ENCODE results near the gene CACNG3.

The CACNG3 gene

GRCh38 chr16:24255456-24256371, at the start of gene CACNG3:
CACNG3 (plus strand) TSS chr16:24256335; CDS start chr16:24256755, 420 bp downstream.
- Histone ChIP-seq H3K27me3 (ENCODE audit: low read depth, low read length) (peaks cover 8% of the 10 kb centered on the region), H3K4me1 (ENCODE audit: control insufficient read depth in 1 of 2, insufficient read depth in 2 of 2, low read length in 2 of 2) (no peaks in the 10 kb centered on the region), H3K27ac (ENCODE audit: low read length) (no peak within 1 kb of the TSS), H3K4me3 (ENCODE audit: low read depth in 1 of 2, low read length in 2 of 2) (no peak within 1 kb of the TSS), H3K9me3 (ENCODE audit: control insufficient read depth in 1 of 2, low read length in 2 of 2) (no peaks in the 10 kb centered on the region), H3K36me3 (ENCODE audit: control insufficient read depth in 1 of 2, insufficient read depth in 2 of 2, low read length in 2 of 2) (no peaks in the 10 kb centered on the region)

DNA sequence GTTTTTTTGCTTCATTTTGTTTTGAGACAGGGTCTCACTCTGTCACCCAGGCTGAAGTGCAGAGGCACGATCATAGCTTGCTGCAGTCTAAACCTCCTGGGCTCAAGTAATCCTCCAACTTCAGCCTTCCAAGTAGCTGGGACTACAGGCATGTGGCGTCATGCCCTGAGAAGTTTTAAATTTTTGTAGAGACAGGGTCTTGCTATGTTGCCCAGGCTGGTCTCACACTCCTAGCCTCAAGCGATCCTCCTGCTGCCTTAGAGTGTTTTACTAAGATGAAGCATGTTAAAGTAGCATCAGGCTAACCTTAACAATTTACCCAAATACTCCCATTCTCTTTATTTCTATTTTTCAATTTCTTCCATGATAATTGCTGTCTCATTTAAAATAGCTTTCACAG, 49.2 kb upstream of the CACNG3 start:
- no peak overlapping the region for H3K4me3 ChIP-seq (ENCODE audit: low read depth in 1 of 2, low read length in 2 of 2)
- no peaks in the 10 kb centered on the region for H3K9me3 ChIP-seq (ENCODE audit: control insufficient read depth in 1 of 2, low read length in 2 of 2)
- no peak overlapping the region for H3K27ac ChIP-seq (ENCODE audit: low read length)
- no peaks in the 10 kb centered on the region for H3K27me3 ChIP-seq (ENCODE audit: low read depth, low read length)
- peaks cover 0 to 5% of the 10 kb centered on the region in 2 donors for H3K4me1 ChIP-seq (ENCODE audit: control insufficient read depth in 1 of 2, insufficient read depth in 2 of 2, low read length in 2 of 2)
- no peaks in the 10 kb centered on the region for H3K36me3 ChIP-seq (ENCODE audit: control insufficient read depth in 1 of 2, insufficient read depth in 2 of 2, low read length in 2 of 2)

DNA sequence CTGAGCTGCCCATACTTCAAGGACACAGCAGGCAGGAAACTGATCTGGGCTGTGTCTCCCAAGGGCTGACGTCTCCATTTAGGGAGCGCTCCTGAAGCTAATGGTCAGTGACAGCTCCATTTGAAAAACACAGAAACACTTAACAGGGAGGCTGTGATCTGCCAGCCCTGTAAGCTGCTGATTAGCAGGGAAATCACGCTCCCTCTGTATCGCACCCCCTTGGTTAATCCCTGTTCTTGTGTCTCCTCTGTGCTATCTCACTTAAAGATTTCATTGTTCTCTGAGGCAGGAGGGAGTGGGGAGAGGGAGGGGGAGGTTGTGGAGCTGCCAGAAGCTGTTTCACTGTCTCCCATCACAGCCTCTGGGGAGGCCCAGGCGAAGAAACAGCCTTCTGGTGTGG, 47.4 kb upstream of the CACNG3 start:
- H3K4me1 ChIP-seq (ENCODE audit: control insufficient read depth in 1 of 2, insufficient read depth in 2 of 2, low read length in 2 of 2): peaks cover 0 to 5% of the 10 kb centered on the region in 2 donors
- no peak overlapping the region for H3K4me3 ChIP-seq (ENCODE audit: low read depth in 1 of 2, low read length in 2 of 2)
- H3K27ac ChIP-seq (ENCODE audit: low read length): no peak overlapping the region
- no peaks in the 10 kb centered on the region for H3K36me3 ChIP-seq (ENCODE audit: control insufficient read depth in 1 of 2, insufficient read depth in 2 of 2, low read length in 2 of 2)
- H3K9me3 ChIP-seq (ENCODE audit: control insufficient read depth in 1 of 2, low read length in 2 of 2): no peaks in the 10 kb centered on the region
- H3K27me3 ChIP-seq (ENCODE audit: low read depth, low read length): no peaks in the 10 kb centered on the region

GRCh38 chr16:24214992-24215391, 41.1 kb upstream of the CACNG3 start:
- no peaks in the 10 kb centered on the region for H3K27me3 ChIP-seq (ENCODE audit: low read depth, low read length)
- no peak overlapping the region for H3K4me3 ChIP-seq (ENCODE audit: low read depth in 1 of 2, low read length in 2 of 2)
- peaks cover 0 to 6% of the 10 kb centered on the region in 2 donors for H3K36me3 ChIP-seq (ENCODE audit: control insufficient read depth in 1 of 2, insufficient read depth in 2 of 2, low read length in 2 of 2)
- no peaks in the 10 kb centered on the region for H3K9me3 ChIP-seq (ENCODE audit: control insufficient read depth in 1 of 2, low read length in 2 of 2)
- no peak overlapping the region for H3K27ac ChIP-seq (ENCODE audit: low read length)
- H3K4me1 ChIP-seq (ENCODE audit: control insufficient read depth in 1 of 2, insufficient read depth in 2 of 2, low read length in 2 of 2): no peaks in the 10 kb centered on the region

DNA sequence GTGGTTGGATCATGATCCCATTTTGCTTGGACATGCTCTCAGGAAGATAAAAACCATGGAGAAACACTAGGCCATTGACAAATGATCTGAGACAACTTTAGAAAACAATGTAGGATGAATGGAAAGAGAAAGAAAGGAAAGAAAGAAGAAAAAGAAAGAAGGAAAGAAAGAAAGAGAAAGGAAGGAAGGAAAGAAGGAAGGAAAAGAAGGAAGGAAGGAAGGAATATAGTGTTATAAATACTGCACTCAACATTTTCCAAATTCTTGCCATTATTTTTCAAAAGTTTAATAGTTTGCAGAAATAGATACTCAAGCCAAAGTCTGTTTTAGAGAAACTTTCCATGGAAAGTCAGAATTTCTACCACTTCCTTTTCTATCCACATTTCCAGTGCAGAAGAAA, 39.2 kb upstream of the CACNG3 start:
- H3K9me3 ChIP-seq (ENCODE audit: control insufficient read depth in 1 of 2, low read length in 2 of 2): no peaks in the 10 kb centered on the region
- no peaks in the 10 kb centered on the region for H3K4me1 ChIP-seq (ENCODE audit: control insufficient read depth in 1 of 2, insufficient read depth in 2 of 2, low read length in 2 of 2)
- no peak overlapping the region for H3K27ac ChIP-seq (ENCODE audit: low read length)
- H3K27me3 ChIP-seq (ENCODE audit: low read depth, low read length): no peaks in the 10 kb centered on the region
- H3K4me3 ChIP-seq (ENCODE audit: low read depth in 1 of 2, low read length in 2 of 2): no peak overlapping the region
- H3K36me3 ChIP-seq (ENCODE audit: control insufficient read depth in 1 of 2, insufficient read depth in 2 of 2, low read length in 2 of 2): peaks cover 0 to 6% of the 10 kb centered on the region in 2 donors

- Histone ChIP-seq H3K36me3 (ENCODE audit: control insufficient read depth in 1 of 2, insufficient read depth in 2 of 2, low read length in 2 of 2) (peaks cover 0 to 6% of the 10 kb centered on the region in 2 donors), H3K9me3 (ENCODE audit: control insufficient read depth in 1 of 2, low read length in 2 of 2) (no peaks in the 10 kb centered on the region), H3K4me3 (ENCODE audit: low read depth in 1 of 2, low read length in 2 of 2) (no peak overlapping the region), H3K27me3 (ENCODE audit: low read depth, low read length) (no peaks in the 10 kb centered on the region), H3K27ac (ENCODE audit: low read length) (no peak overlapping the region), H3K4me1 (ENCODE audit: control insufficient read depth in 1 of 2, insufficient read depth in 2 of 2, low read length in 2 of 2) (no peaks in the 10 kb centered on the region)
Observed at GRCh38 chr16:24217461-24217860, 38.7 kb upstream of the CACNG3 start.

GRCh38 chr16:24218299-24218698, 37.8 kb upstream of the CACNG3 start:
- no peak overlapping the region for H3K4me3 ChIP-seq (ENCODE audit: low read depth in 1 of 2, low read length in 2 of 2)
- H3K9me3 ChIP-seq (ENCODE audit: control insufficient read depth in 1 of 2, low read length in 2 of 2): no peaks in the 10 kb centered on the region
- H3K4me1 ChIP-seq (ENCODE audit: control insufficient read depth in 1 of 2, insufficient read depth in 2 of 2, low read length in 2 of 2): no peaks in the 10 kb centered on the region
- no peaks in the 10 kb centered on the region for H3K27me3 ChIP-seq (ENCODE audit: low read depth, low read length)
- no peak overlapping the region for H3K27ac ChIP-seq (ENCODE audit: low read length)
- H3K36me3 ChIP-seq (ENCODE audit: control insufficient read depth in 1 of 2, insufficient read depth in 2 of 2, low read length in 2 of 2): peaks cover 0 to 6% of the 10 kb centered on the region in 2 donors

DNA sequence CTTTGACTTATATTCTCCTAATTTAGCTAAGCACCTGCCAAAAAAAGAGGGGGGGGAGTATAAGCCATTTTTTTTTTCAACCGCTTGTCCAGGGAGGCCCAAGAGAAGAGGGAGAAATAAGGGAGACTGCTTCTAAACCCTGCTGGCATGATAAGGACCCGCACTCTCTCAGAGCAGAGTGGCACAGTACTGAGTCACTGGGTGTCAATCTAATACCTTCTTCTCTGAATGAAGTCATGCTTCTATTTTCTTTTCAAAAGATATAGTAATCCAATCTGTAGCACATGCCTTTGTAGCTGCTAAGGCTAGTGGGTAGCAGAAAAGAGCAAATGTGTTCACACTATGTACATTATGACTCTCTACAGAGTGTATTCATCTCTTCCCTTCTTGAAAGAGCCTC, 34.9 kb upstream of the CACNG3 start:
- Histone ChIP-seq H3K9me3 (ENCODE audit: control insufficient read depth in 1 of 2, low read length in 2 of 2) (no peaks in the 10 kb centered on the region), H3K4me3 (ENCODE audit: low read depth in 1 of 2, low read length in 2 of 2) (no peak overlapping the region), H3K27ac (ENCODE audit: low read length) (no peak overlapping the region), H3K36me3 (ENCODE audit: control insufficient read depth in 1 of 2, insufficient read depth in 2 of 2, low read length in 2 of 2) (no peaks in the 10 kb centered on the region), H3K27me3 (ENCODE audit: low read depth, low read length) (no peaks in the 10 kb centered on the region), H3K4me1 (ENCODE audit: control insufficient read depth in 1 of 2, insufficient read depth in 2 of 2, low read length in 2 of 2) (no peaks in the 10 kb centered on the region)

- H3K27me3 ChIP-seq (ENCODE audit: low read depth, low read length): no peaks in the 10 kb centered on the region
- H3K36me3 ChIP-seq (ENCODE audit: control insufficient read depth in 1 of 2, insufficient read depth in 2 of 2, low read length in 2 of 2): no peaks in the 10 kb centered on the region
- no peak overlapping the region for H3K27ac ChIP-seq (ENCODE audit: low read length)
- H3K9me3 ChIP-seq (ENCODE audit: control insufficient read depth in 1 of 2, low read length in 2 of 2): no peaks in the 10 kb centered on the region
- H3K4me1 ChIP-seq (ENCODE audit: control insufficient read depth in 1 of 2, insufficient read depth in 2 of 2, low read length in 2 of 2): no peaks in the 10 kb centered on the region
- H3K4me3 ChIP-seq (ENCODE audit: low read depth in 1 of 2, low read length in 2 of 2): no peak overlapping the region
Observed at GRCh38 chr16:24228514-24228913, 27.6 kb upstream of the CACNG3 start.

GRCh38 chr16:24232936-24233335, 23.2 kb upstream of the CACNG3 start:
- no peaks in the 10 kb centered on the region for H3K36me3 ChIP-seq (ENCODE audit: control insufficient read depth in 1 of 2, insufficient read depth in 2 of 2, low read length in 2 of 2)
- no peaks in the 10 kb centered on the region for H3K27me3 ChIP-seq (ENCODE audit: low read depth, low read length)
- H3K27ac ChIP-seq (ENCODE audit: low read length): no peak overlapping the region
- peaks cover 0 to 13% of the 10 kb centered on the region in 2 donors for H3K9me3 ChIP-seq (ENCODE audit: control insufficient read depth in 1 of 2, low read length in 2 of 2)
- H3K4me1 ChIP-seq (ENCODE audit: control insufficient read depth in 1 of 2, insufficient read depth in 2 of 2, low read length in 2 of 2): no peaks in the 10 kb centered on the region
- no peak overlapping the region for H3K4me3 ChIP-seq (ENCODE audit: low read depth in 1 of 2, low read length in 2 of 2)

DNA sequence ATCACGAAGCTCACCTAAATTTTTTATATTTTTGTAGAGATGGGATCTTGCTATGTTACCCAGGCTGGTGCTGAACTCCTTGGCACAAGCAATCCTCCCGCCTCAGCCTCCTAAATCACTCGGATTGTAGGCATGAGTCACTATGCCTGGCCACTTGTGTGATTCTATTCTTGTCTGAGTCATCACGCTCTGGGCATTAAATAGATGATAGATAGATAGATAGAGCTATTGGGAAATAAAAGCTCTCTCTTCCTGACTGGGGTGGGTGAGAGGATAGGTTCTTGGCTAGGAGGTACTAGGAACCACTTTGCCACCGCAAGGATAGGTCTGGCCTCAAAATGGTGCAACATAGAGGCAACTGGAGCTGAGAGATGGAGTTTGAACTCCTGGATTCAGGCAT, 21.4 kb upstream of the CACNG3 start:
- H3K4me1 ChIP-seq (ENCODE audit: control insufficient read depth in 1 of 2, insufficient read depth in 2 of 2, low read length in 2 of 2): no peaks in the 10 kb centered on the region
- peaks cover 0 to 15% of the 10 kb centered on the region in 2 donors for H3K9me3 ChIP-seq (ENCODE audit: control insufficient read depth in 1 of 2, low read length in 2 of 2)
- no peak overlapping the region for H3K4me3 ChIP-seq (ENCODE audit: low read depth in 1 of 2, low read length in 2 of 2)
- no peaks in the 10 kb centered on the region for H3K36me3 ChIP-seq (ENCODE audit: control insufficient read depth in 1 of 2, insufficient read depth in 2 of 2, low read length in 2 of 2)
- H3K27me3 ChIP-seq (ENCODE audit: low read depth, low read length): no peaks in the 10 kb centered on the region
- no peak overlapping the region for H3K27ac ChIP-seq (ENCODE audit: low read length)

GRCh38 chr16:24235806-24236205, 20.3 kb upstream of the CACNG3 start:
- Histone ChIP-seq H3K4me1 (ENCODE audit: control insufficient read depth in 1 of 2, insufficient read depth in 2 of 2, low read length in 2 of 2) (no peaks in the 10 kb centered on the region), H3K9me3 (ENCODE audit: control insufficient read depth in 1 of 2, low read length in 2 of 2) (peaks cover 0 to 15% of the 10 kb centered on the region in 2 donors), H3K27me3 (ENCODE audit: low read depth, low read length) (no peaks in the 10 kb centered on the region), H3K27ac (ENCODE audit: low read length) (no peak overlapping the region), H3K4me3 (ENCODE audit: low read depth in 1 of 2, low read length in 2 of 2) (no peak overlapping the region), H3K36me3 (ENCODE audit: control insufficient read depth in 1 of 2, insufficient read depth in 2 of 2, low read length in 2 of 2) (no peaks in the 10 kb centered on the region)

Measured in muscle layer of duodenum (tissue), 2 donors.